HCT116 (cell line): ENCODE data around the gene RPL28. TPM values are rescaled to one million over a fixed set of nuclear protein-coding genes. Genes with fewer than 3 reads are reported as not detected.

Experiments used
- ATAC-seq: fragments of 200-7000 bp; cut with Tn5 transposase; 2 replicates; pipeline ENCODE4 v1.9.1; 2020; ENCODE audit warnings: mild to moderate bottlenecking, moderate library complexity
- BruUV-seq: library from RNA; stranded (reverse); fragments of 400-500 nt; replicated peaks from 2 replicates; lab custom pipeline; 2021; lab: Mats Ljungman, UMichigan
- CTCF ChIA-PET: fragments of 300-600 bp; sonication (Branson Sonifier 250); formaldehyde crosslinking; loops from one replicate; lab custom pipeline; 2021; ENCODE audit warnings: antibody characterized with exemption; lab: Charles Lee
- POLR2A ChIA-PET: fragments of 300-600, 350-600 bp; sonication (Branson Sonifier 250); formaldehyde crosslinking; loops from one replicate; lab custom pipeline; 2021; ENCODE audit warnings: antibody characterized with exemption; lab: Charles Lee
- RAD21 ChIA-PET, 2 experiments: fragments of 300-600 bp; sonication (Branson Sonifier 250); formaldehyde crosslinking; loops; one replicate each; lab custom pipeline; 2023; ENCODE audit warnings: low total read pairs in 2 of 2; ENCODE audit not compliant: uncharacterized antibody in 2 of 2, unreplicated experiment in 2 of 2, low non-redundant PET in 1 of 2; lab: Charles Lee
- DNase-seq: peaks from one replicate; pipeline ENCODE4 v3.0.0-alpha.2; 2010; ENCODE audit warnings: low read depth, low spot score
- H2AFZ ChIP-seq: fragments of 200-600 bp; shearing (Covaris generic), sonication (generic); 2 replicates; pipeline ENCODE4 v1.6.1; 2017; ENCODE audit warnings: low read depth, mixed run types, mixed read lengths, antibody characterized with exemption, low read length; ENCODE audit not compliant: poor library complexity, severe bottlenecking
- H3K27ac ChIP-seq: 2 replicates; pipeline ENCODE4 v1.5.1; 2012; ENCODE audit warnings: low read depth, low read length
- H3K27me3 ChIP-seq: fragments of 200-600 bp; sonication (generic); 2 replicates; pipeline ENCODE4 v1.6.1; 2016; ENCODE audit warnings: mixed run types, low read length, mixed read lengths; ENCODE audit not compliant: insufficient read depth
- H3K36me3 ChIP-seq, 2 experiments: fragments of 200-500 bp in 1 of 2; fragments of 200-600 bp in 1 of 2; sonication (Bioruptor generic) in 1 of 2; sonication (generic) in 1 of 2; 2 replicates each; pipeline versions ENCODE4 v1.5.1 to v1.6.1; 2014 to 2016; ENCODE audit warnings: low read length in 2 of 2, inconsistent platforms in 1 of 2, mixed read lengths in 1 of 2, mixed run types in 1 of 2; ENCODE audit not compliant: insufficient read depth in 2 of 2, control insufficient read depth in 1 of 2
- H3K4me1 ChIP-seq, 2 experiments: fragments of 200-600 bp in 1 of 2; sonication (generic) in 1 of 2; 2 replicates each; pipeline versions ENCODE4 v1.5.1 to v1.6.1; 2012 to 2017; ENCODE audit warnings: low read length in 2 of 2, inconsistent platforms in 1 of 2, mild to moderate bottlenecking in 1 of 2, mixed read lengths in 1 of 2, mixed run types in 1 of 2, moderate library complexity in 1 of 2; ENCODE audit not compliant: insufficient read depth in 2 of 2, control insufficient read depth in 1 of 2
- H3K4me2 ChIP-seq: fragments of 200-600 bp; sonication (generic); 2 replicates; pipeline ENCODE4 v1.6.1; 2017; ENCODE audit warnings: mixed run types, low read length, mixed read lengths
- H3K4me3 ChIP-seq, 2 experiments: fragments of 200-600 bp in 1 of 2; sonication (generic) in 1 of 2; replicated peaks in 1 of 2; 2 replicates each; pipeline ENCODE4 v1.5.1; 2011 to 2016; ENCODE audit warnings: low read length in 2 of 2, control low read depth in 1 of 2, low read depth in 1 of 2, mild to moderate bottlenecking in 1 of 2, mixed read lengths in 1 of 2, mixed run types in 1 of 2
- H3K79me2 ChIP-seq: fragments of 200-600 bp; sonication (generic); 2 replicates; pipeline ENCODE4 v1.6.1; 2017; ENCODE audit warnings: mild to moderate bottlenecking, mixed run types, low read length, moderate library complexity, mixed read lengths; ENCODE audit not compliant: insufficient read depth
- H3K9ac ChIP-seq: fragments of 200-600 bp; sonication (generic); 2 replicates; pipeline ENCODE4 v1.6.1; 2016; ENCODE audit warnings: low read length, mixed read lengths
- H3K9me2 ChIP-seq: fragments of 200-600 bp; sonication (generic), shearing (Covaris generic); 2 replicates; pipeline ENCODE4 v1.6.1; 2017; ENCODE audit warnings: mixed run types, mild to moderate bottlenecking, moderate library complexity; ENCODE audit not compliant: insufficient read depth
- H3K9me3 ChIP-seq, 2 experiments: fragments of 200-500 bp in 1 of 2; fragments of 200-600 bp in 1 of 2; sonication (Bioruptor generic) in 1 of 2; sonication (generic) in 1 of 2; 2 replicates each; pipeline ENCODE4 v1.6.1; 2014 to 2017; ENCODE audit warnings: low read length in 2 of 2, mixed read lengths in 2 of 2, inconsistent platforms in 1 of 2, low read depth in 1 of 2, mild to moderate bottlenecking in 1 of 2, mixed run types in 1 of 2, moderate library complexity in 1 of 2; ENCODE audit not compliant: control insufficient read depth in 1 of 2, insufficient read depth in 1 of 2
- H4K20me1 ChIP-seq: fragments of 200-600 bp; sonication (generic), shearing (Covaris generic); 2 replicates; pipeline ENCODE4 v1.6.1; 2017; ENCODE audit warnings: mixed run types, mild to moderate bottlenecking, moderate library complexity; ENCODE audit not compliant: insufficient read depth
- CBX3 ChIP-seq: IDR thresholded peaks from 2 replicates; pipeline ENCODE4 v1.6.1; 2012; ENCODE audit warnings: low read depth
- EGR1 ChIP-seq: IDR thresholded peaks from 2 replicates; pipeline ENCODE4 v1.6.1; 2012; ENCODE audit warnings: low read depth
- EZH2 ChIP-seq: fragments of 200-600 bp; sonication (generic); IDR thresholded peaks from 2 replicates; pipeline ENCODE4 v1.6.1; 2017; ENCODE audit warnings: antibody characterized with exemption, mixed run types
- EZH2phosphoT487 ChIP-seq: fragments of 200-600 bp; IDR thresholded peaks from 2 replicates; pipeline ENCODE4 v1.6.1; 2018; ENCODE audit warnings: antibody characterized with exemption, borderline replicate concordance
- POLR2A ChIP-seq: IDR thresholded peaks from 2 replicates; pipeline ENCODE4 v1.7.0; 2011; ENCODE audit warnings: borderline replicate concordance; ENCODE audit not compliant: insufficient read depth, insufficient read length; ENCODE audit errors: extremely low read depth
- RAD21 ChIP-seq: IDR thresholded peaks from 2 replicates; pipeline ENCODE4 v1.6.1; 2012; ENCODE audit warnings: low read depth, mild to moderate bottlenecking
- SIN3A ChIP-seq: IDR thresholded peaks from 2 replicates; pipeline ENCODE4 v1.6.1; 2012; ENCODE audit warnings: low read depth
- SRF ChIP-seq: IDR thresholded peaks from 2 replicates; pipeline ENCODE4 v1.6.1; 2012; ENCODE audit warnings: low read depth
- TCF7L2 ChIP-seq: IDR thresholded peaks from 2 replicates; pipeline ENCODE4 v1.7.0; 2011; ENCODE audit warnings: borderline replicate concordance, inconsistent platforms; ENCODE audit not compliant: insufficient read depth, insufficient read length; ENCODE audit errors: extremely low read depth
- intact Hi-C: fragments of 100-400 bp; cut with micrococcal nuclease; formaldehyde crosslinking; loops from 2 replicates; pipeline ENCODE4 v1.10.0; 2022
- total RNA-seq: library from RNA; stranded (reverse); gene quantifications from one replicate; pipeline ENCODE4 v1.2.1, GENCODE V29; 2021; ENCODE audit not compliant: unreplicated experiment
- TF ChIP-seq, protein P1 (sequence below): IDR thresholded peaks from 2 replicates; pipeline ENCODE4 v1.6.1; 2011; ENCODE audit warnings: mild to moderate bottlenecking, low read length, moderate library complexity; ENCODE audit not compliant: insufficient replicate concordance; ENCODE audit errors: extremely low read depth

Gene RPL28
- total RNA-seq, 1 experiment from 2014 or later: 3,050 TPM

DNA sequence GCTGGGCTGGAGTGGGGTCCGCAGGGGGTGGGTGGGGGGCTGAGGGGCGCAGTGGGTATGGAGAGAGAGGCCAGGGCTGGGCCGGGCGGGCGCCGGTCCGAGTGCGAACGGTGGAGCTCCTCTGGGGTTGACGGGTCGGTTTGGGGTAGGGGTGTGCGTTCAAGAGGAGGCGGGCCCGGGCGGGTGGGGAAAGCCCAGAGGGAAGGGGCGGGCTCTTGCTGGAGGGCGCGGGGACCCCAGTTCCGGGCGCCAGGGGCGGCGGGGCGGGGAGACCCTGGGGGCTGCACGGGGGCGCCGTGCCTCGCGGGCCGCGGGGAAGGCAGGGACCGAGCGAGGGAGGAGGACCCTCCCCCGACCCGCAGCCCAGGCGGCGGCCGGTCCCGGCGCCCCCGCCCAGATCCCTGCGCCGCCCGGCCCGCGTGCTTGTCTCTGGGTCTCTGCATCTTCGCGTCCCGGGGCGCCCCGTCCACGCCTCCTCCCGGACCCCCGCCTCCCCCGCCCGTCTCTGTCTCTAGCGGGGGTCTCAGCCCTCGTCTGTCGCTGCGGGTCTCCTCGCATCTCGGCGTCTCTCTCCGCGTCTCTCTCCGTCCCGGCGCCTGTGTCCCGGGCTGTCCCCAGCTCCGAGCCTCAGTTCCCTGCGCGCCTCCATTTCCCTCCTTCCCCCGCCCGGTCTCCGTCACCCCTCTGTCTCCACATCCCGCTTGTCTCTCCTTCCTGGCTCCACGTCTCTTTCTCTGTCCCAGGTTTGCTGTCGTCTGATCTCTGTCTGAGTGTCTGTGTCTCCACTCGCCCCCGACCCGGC is 65.6 kb downstream of the RPL28 start:
- TF ChIP-seq, protein P1, sequence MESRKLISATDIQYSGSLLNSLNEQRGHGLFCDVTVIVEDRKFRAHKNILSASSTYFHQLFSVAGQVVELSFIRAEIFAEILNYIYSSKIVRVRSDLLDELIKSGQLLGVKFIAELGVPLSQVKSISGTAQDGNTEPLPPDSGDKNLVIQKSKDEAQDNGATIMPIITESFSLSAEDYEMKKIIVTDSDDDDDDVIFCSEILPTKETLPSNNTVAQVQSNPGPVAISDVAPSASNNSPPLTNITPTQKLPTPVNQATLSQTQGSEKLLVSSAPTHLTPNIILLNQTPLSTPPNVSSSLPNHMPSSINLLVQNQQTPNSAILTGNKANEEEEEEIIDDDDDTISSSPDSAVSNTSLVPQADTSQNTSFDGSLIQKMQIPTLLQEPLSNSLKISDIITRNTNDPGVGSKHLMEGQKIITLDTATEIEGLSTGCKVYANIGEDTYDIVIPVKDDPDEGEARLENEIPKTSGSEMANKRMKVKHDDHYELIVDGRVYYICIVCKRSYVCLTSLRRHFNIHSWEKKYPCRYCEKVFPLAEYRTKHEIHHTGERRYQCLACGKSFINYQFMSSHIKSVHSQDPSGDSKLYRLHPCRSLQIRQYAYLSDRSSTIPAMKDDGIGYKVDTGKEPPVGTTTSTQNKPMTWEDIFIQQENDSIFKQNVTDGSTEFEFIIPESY: no peak
- TF ChIP-seq EZH2: no peak
- no peak for TF ChIP-seq POLR2A
- no peak for TF ChIP-seq SIN3A
- TF ChIP-seq EZH2phosphoT487: no peak
- no peak for TF ChIP-seq TCF7L2
- TF ChIP-seq EGR1: no peak
- no peak for TF ChIP-seq SRF
- no peak for TF ChIP-seq CBX3
- no peak for TF ChIP-seq RAD21
- TF ChIP-seq, all 23 proteins: peak for 0
- Histone ChIP-seq H3K36me3 (no peaks in the 10 kb centered on the region; a peak in 1 of 4 replicates), H3K9me3 (no peaks in the 10 kb centered on the region), H3K4me2 (no peak overlapping the region), H4K20me1 (no peaks in the 10 kb centered on the region), H3K27me3 (no peaks in the 10 kb centered on the region), H3K9me2 (no peaks in the 10 kb centered on the region), H3K79me2 (no peaks in the 10 kb centered on the region), H3K9ac (no peak overlapping the region), H3K27ac (no peak overlapping the region), H3K4me1 (peaks cover 0 to 5% of the 10 kb centered on the region in 2 experiments; a peak in 2 of 4 replicates), H3K4me3 (no peak overlapping the region), H2AFZ (no peak overlapping the region)
- no TSS peak for BruUV-seq
- intact Hi-C loops: no loop called here
- ChIA-PET CTCF (no interaction called here), POLR2A (no interaction called here), RAD21 (no interaction called here)
- no peak for DNase-seq
- ATAC-seq: no peak
